Heart right ventricle (tissue), 16 donors: Measurements from ENCODE around the gene SPNS2. TPM values are rescaled to one million over a fixed set of nuclear protein-coding genes. Genes with fewer than 3 reads are reported as not detected.
A peak's percentile ranks its signal among the peaks of the same experiment; 100 is the strongest.

Experiments
- ATAC-seq, 8 donors: fragments of 200-7000 bp; cut with Tn5 transposase; one replicate each; pipeline ENCODE4 v1.9.1; 2020; ENCODE audit warnings: mild to moderate bottlenecking in 8 of 8, moderate library complexity in 8 of 8, moderate number of reproducible peaks in 1 of 8
- DNase-seq, 2 donors: peaks; one replicate each; pipeline ENCODE4 v3.0.0-alpha.2; 2020
- H3K27ac ChIP-seq, 10 donors: fragments of 200-600 bp; sonication (generic) in 2 of 10; one replicate each; pipeline versions ENCODE4 v1.5.0 to v1.8.0; 2020 to 2022; ENCODE audit warnings: mild to moderate bottlenecking in 3 of 10
- H3K27me3 ChIP-seq, 7 donors: fragments of 200-600 bp; one replicate each; pipeline ENCODE4 v1.8.0; 2021 to 2022; ENCODE audit warnings: mild to moderate bottlenecking in 2 of 7
- H3K36me3 ChIP-seq, 9 donors: fragments of 200-600 bp; sonication (generic) in 1 of 9; one replicate each; pipeline versions ENCODE4 v1.5.0 to v1.8.0; 2020 to 2022; ENCODE audit warnings: mild to moderate bottlenecking in 2 of 9
- H3K4me1 ChIP-seq, 9 donors: fragments of 200-600 bp; sonication (generic) in 1 of 9; one replicate each; pipeline versions ENCODE4 v1.5.0 to v1.8.0; 2020 to 2022; ENCODE audit warnings: mild to moderate bottlenecking in 4 of 9
- H3K4me3 ChIP-seq, 10 donors: fragments of 200-600 bp; sonication (generic) in 2 of 10; one replicate each; pipeline versions ENCODE4 v1.5.0 to v1.8.0; 2020 to 2022; ENCODE audit warnings: mild to moderate bottlenecking in 7 of 10, moderate library complexity in 2 of 10
- H3K9me3 ChIP-seq, 11 donors: fragments of 200-600 bp in 10 of 11; sonication (generic) in 2 of 11; one replicate each; pipeline versions ENCODE4 v1.5.0 to v1.8.0; 2013 to 2022; ENCODE audit warnings: mild to moderate bottlenecking in 2 of 11, control low read depth in 1 of 11, moderate library complexity in 1 of 11
- WGBS, 2 donors: extraction: QIAGEN DNeasy Blood & Tissue Kit; methylation state at CpG; one replicate each; pipeline ENCODE4 v1.1.7; 2013; ENCODE audit warnings: inconsistent platforms in 1 of 2; 5-methylcytosine and 5-hydroxymethylcytosine counted together
- intact Hi-C, 10 donors: fragments of 100-400 bp; cut with DNase I; formaldehyde crosslinking; loops; one replicate each; pipeline versions ENCODE4 v1.11.1 to v1.14.2; 2022
- polyA plus RNA-seq, 2 donors: library from polyadenylated mRNA; stranded (reverse); fragments of 200-250 nt; gene quantifications; one replicate each; pipeline ENCODE4 v1.2.3, GENCODE V29; 2013
- total RNA-seq, 10 donors: library from RNA; stranded (reverse); fragmentation: NEBNext Ultra II Directional in 3 of 10; extraction: Animal tissue kit (Norgen Biotek cat#: 25700) in 3 of 10; gene quantifications; one replicate each; pipeline versions ENCODE4 v1.2.1 to v1.2.4, GENCODE V29; 2021 to 2023
- TF ChIP-seq, protein P1 (sequence below), 9 donors: fragments of 200-600 bp; sonication (generic) in 2 of 9; IDR thresholded peaks; one replicate each; pipeline versions ENCODE4 v1.5.0 to v1.8.0; 2021 to 2022; ENCODE audit warnings: antibody characterized with exemption in 9 of 9, mild to moderate bottlenecking in 5 of 9, moderate library complexity in 1 of 9
- donor health status: Arrhythmogenic right ventricular cardiomyopathy.
- donor health status: ischemic (EF 13 %, LVEDD 7.1; RV severe dilation, severe dysfunction).
- donor health status: healthy with polysubstance abuse.
- donor health status: DM: no; HTN: yes; CAD: no.
- donor health status: DM: no; HTN: no; CAD: no.
- donor health status: ischemic (EF 25% LVEDD 6.9; RV normal size, moderate dysfunction).
- donor health status: ischemic (EF 25% LVEDD 5.7; RV mildly dilated, moderate dysfunction).
- donor health status: healthy.
- donor health status: DM: yes; HTN: yes; CAD: no.
- donor health status: Ischemic cardiomyopathy.
- donor health status: ischemic (EF 35%, LVEDD 5.7; RV mildly dilated, moderate dysfunction).
- donor health status: nonischemic (EF 11% LVEDD 7.7; RV severe dilation, severe dysfunction).
- donor health status: DM: yes; HTN: yes; CAD: no.
- donor health status: PGD.
- donor health status: ischemic (EF 29% LVEDD 5.4; RV normal size, mild dysfunction).
- donor health status: nonischemic (EF 23%, LVEDD 6.1; RV moderate dilation, normal function).

SPNS2 gene
- total and polyA plus RNA-seq, 12 donors: 4.5 to 27.7 (median 9.8) TPM

DNA sequence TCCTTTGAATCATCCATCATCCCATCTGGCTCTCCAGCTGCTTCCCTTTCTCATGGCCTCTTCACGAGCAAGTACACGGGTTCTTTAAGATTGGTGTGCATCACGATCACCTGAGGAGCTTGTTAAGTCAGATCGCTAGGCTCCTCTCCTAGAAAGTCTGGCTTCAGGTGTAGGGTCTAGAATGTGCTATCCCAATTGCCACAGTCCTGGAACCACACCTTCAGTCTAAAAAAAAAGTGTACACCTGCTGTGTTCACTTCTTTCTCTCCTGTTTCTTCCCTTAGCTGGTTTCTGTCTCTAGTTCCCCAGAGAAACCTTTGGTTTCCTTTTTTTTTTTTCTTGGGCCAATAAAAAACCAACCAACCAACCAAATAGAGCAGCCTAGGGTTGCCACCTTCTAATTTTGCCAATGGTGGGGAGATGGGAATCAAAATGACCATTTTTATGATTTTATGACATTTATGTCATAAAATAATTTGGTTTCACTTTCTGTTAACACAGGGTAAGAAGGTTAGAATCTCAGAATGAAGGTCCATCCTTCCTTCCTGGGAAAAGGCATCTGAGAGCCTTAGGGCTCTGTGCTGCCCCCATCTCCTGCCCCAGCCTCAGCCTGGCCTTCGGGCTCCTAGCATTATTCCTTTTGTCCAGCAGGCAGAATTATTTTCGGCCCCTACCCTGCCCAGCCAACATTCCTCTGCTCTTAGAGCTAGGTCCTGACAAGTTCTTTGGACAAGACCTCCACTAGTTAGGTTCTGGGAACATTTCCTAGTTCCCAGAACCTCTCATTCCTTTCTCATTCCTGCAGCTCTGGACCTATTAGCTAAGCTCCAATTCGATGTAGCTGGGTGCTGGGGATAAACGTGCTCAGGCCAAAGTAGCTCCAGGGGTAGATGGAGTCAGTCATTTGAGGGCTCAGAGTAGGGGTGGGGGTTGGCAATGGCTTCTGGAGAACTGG is 63.6 kb downstream of the SPNS2 start:
- intact Hi-C loops: loop anchor here in 1 of 10 donors (5.0 kb wide), 1 partner anchor 325 kb away; no protein-coding TSS in a partner anchor
- H3K4me3 ChIP-seq: no peak overlapping the region
- ATAC-seq (peak in 1 of 8 donors; percentile 13), DNase-seq (no peak)
- H3K27me3 ChIP-seq: no peaks in the 10 kb centered on the region
- H3K27ac ChIP-seq: peak overlapping the region in 4 of 10 donors; percentile 4 to 39 (median 20)
- WGBS, 2 donors: 63 to 70% methylated on average over 8 of the region's 8 CpGs
- TF ChIP-seq, protein P1, sequence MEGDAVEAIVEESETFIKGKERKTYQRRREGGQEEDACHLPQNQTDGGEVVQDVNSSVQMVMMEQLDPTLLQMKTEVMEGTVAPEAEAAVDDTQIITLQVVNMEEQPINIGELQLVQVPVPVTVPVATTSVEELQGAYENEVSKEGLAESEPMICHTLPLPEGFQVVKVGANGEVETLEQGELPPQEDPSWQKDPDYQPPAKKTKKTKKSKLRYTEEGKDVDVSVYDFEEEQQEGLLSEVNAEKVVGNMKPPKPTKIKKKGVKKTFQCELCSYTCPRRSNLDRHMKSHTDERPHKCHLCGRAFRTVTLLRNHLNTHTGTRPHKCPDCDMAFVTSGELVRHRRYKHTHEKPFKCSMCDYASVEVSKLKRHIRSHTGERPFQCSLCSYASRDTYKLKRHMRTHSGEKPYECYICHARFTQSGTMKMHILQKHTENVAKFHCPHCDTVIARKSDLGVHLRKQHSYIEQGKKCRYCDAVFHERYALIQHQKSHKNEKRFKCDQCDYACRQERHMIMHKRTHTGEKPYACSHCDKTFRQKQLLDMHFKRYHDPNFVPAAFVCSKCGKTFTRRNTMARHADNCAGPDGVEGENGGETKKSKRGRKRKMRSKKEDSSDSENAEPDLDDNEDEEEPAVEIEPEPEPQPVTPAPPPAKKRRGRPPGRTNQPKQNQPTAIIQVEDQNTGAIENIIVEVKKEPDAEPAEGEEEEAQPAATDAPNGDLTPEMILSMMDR (IDR thresholded peaks at IDR 0.05): no peak
- H3K4me1 ChIP-seq: peaks cover 0 to 32% (median 15%) of the 10 kb centered on the region in 9 donors
- H3K9me3 ChIP-seq: no peaks in the 10 kb centered on the region
- no peaks in the 10 kb centered on the region for H3K36me3 ChIP-seq

DNA sequence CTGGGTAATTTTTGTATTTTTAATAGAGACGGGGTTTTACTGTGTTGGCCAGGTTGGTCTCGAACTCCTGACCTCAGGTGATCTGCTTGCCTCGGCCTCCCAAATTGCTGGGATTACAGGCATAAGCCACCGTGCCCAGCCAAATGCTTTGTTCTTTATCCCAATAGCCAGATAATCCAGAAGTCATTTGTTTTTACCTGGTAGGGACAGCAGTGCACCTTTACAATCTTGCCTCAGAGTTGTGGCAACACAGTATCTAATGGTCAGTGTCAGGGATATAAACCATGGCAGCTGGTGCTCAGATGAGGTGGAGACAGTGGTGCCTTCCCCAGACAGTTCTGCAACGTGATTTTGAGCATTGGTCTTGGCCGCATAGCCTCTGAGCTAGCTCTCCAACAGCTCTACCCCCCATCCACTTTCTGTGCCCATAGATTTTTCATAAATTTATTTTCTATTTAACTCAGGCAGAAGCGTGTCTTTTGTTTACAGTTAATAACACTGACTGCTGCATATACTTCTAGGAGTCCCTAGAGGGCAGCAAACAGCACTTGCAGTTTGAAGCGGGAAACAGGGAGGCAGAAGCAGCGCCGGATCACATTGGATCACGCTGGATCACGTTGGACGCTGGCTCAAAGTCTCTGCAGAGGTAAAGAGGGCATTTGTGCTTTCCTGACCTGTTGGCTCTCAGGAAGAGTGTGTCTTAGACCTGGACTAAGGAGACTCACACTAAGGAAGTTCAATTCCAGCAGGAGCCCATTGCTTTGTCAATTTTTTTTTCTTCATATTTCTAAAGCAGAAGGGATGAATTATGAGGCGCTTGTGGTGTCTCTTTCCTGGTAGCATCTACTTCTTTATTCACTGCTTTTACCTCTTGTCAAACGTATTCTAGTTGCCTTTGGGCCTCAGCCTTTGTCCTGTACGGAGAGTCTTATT is 66.8 kb downstream of the SPNS2 start:
- Histone ChIP-seq H3K4me1 (peaks cover 0 to 32% (median 15%) of the 10 kb centered on the region in 9 donors), H3K27me3 (no peaks in the 10 kb centered on the region), H3K27ac (peak overlapping the region in 3 of 10 donors; percentile 19 to 43 (median 32)), H3K4me3 (no peak overlapping the region), H3K9me3 (no peaks in the 10 kb centered on the region), H3K36me3 (no peaks in the 10 kb centered on the region)
- intact Hi-C loops: loop anchor here (1.0 to 5.0 kb wide), 9 partner anchors 37 to 145 kb away; no protein-coding TSS in a partner anchor
- TF ChIP-seq, protein P1 (IDR thresholded peaks at IDR 0.05): peak; percentile 75 to 87 (median 81)
- 33 to 34% methylated on average over 16 of the region's 16 CpGs for WGBS, 2 donors
- peak in 1 of 2 donors; percentile 68 for DNase-seq
- ATAC-seq: peak; percentile 64 to 93 (median 84)

DNA sequence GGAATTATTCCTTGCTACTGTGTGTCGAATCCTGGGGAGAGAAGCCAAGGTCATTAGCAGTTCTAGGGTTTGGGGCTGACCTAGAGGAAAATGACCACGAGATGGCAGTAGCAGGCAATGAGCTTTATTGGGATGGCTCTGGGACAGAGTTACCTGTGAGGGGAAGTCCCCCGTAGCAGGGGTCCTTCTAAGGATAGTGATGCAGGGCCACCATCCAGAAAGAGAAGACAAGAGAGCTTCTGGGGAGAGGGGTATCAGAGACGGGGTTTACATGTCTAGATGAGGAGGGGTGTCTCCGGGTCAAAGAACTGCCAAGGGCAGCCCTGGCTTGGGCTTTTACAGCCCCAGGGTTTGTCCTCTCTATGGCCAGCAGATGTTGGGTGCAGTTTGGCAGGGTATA is 68.1 kb downstream of the SPNS2 start:
- DNase-seq (peak in 1 of 2 donors; percentile 74), ATAC-seq (peak; percentile 82 to 95 (median 88))
- intact Hi-C loops: loop anchor here (1.0 to 5.0 kb wide), 9 partner anchors 36 to 146 kb away; no protein-coding TSS in a partner anchor
- H3K27me3 ChIP-seq: no peaks in the 10 kb centered on the region
- no peaks in the 10 kb centered on the region for H3K9me3 ChIP-seq
- H3K36me3 ChIP-seq: no peaks in the 10 kb centered on the region
- H3K4me1 ChIP-seq: peaks cover 0 to 32% (median 15%) of the 10 kb centered on the region in 9 donors
- H3K27ac ChIP-seq: peak overlapping the region in 1 of 10 donors; percentile 25
- TF ChIP-seq, protein P1 (IDR thresholded peaks at IDR 0.05): peak; percentile 77 to 85 (median 80)
- WGBS, 2 donors: 22 to 23% methylated on average over 5 of the region's 5 CpGs
- no peak overlapping the region for H3K4me3 ChIP-seq
